T follicular helper cell (primary cell): ENCODE data around the gene DRD1.
A peak's percentile ranks its signal among the peaks of the same experiment; 100 is the strongest.

ENCODE experiments used
- DNase-seq: peaks from one replicate; pipeline ENCODE4 v3.0.0-alpha.2; 2020; ENCODE audit warnings: low read depth
- total RNA-seq, 2 experiments: gene quantifications; one replicate each; lab custom pipeline; 2026; lab: John Stamatoyannopoulos, UW

Gene DRD1
- 0 to 0.26 reads per million in 2 experiments for total RNA-seq

GRCh38 chr5:175444060-175444904 lies at the start of gene DRD1:
Gene DRD1, minus strand, starts transcription at chr5:175444182. Its CDS starts 1,083 bp downstream, at chr5:175443099.
- peak; percentile 10 for DNase-seq

- no peak for DNase-seq
Observed at GRCh38 chr5:175493726-175494125, 49.7 kb upstream of the DRD1 start.

GRCh38 chr5:175493260-175493659 lies 49.3 kb upstream of the DRD1 start:
- DNase-seq = no peak

- DNase-seq = no peak
Observed at GRCh38 chr5:175491223-175491622, 47.2 kb upstream of the DRD1 start.

GRCh38 chr5:175489693-175490443 lies 45.9 kb upstream of the DRD1 start:
- no peak for DNase-seq

- no peak for DNase-seq
Observed at GRCh38 chr5:175487514-175488222, 43.7 kb upstream of the DRD1 start.

- DNase-seq = no peak
Observed at GRCh38 chr5:175485631-175486030, 41.6 kb upstream of the DRD1 start.

GRCh38 chr5:175484829-175485228 lies 40.8 kb upstream of the DRD1 start:
- DNase-seq = no peak

GRCh38 chr5:175484322-175484721 lies 40.3 kb upstream of the DRD1 start:
- DNase-seq = no peak

GRCh38 chr5:175483337-175483736 lies 39.4 kb upstream of the DRD1 start:
- DNase-seq = no peak

GRCh38 chr5:175479125-175479881 lies 35.3 kb upstream of the DRD1 start:
- DNase-seq = no peak

- DNase-seq = peak; percentile 54
Observed at GRCh38 chr5:175478384-175479124, 34.6 kb upstream of the DRD1 start, which contains the start of gene SFXN1. Gene SFXN1, plus strand, starts transcription at chr5:175478560. Its CDS starts 13,544 bp downstream, at chr5:175492104.

GRCh38 chr5:175478008-175478383 lies 34.0 kb upstream of the DRD1 start:
- no peak for DNase-seq

- no peak for DNase-seq
Observed at GRCh38 chr5:175477440-175477839, 33.5 kb upstream of the DRD1 start.

GRCh38 chr5:175475248-175475647 lies 31.3 kb upstream of the DRD1 start:
- no peak for DNase-seq

GRCh38 chr5:175472378-175472777 lies 28.4 kb upstream of the DRD1 start:
- no peak for DNase-seq

GRCh38 chr5:175471628-175472027 lies 27.6 kb upstream of the DRD1 start:
- no peak for DNase-seq

- DNase-seq = no peak
Observed at GRCh38 chr5:175471196-175471595, 27.2 kb upstream of the DRD1 start.

- no peak for DNase-seq
Observed at GRCh38 chr5:175470781-175471180, 26.8 kb upstream of the DRD1 start.

- DNase-seq = no peak
Observed at GRCh38 chr5:175469916-175470315, 25.9 kb upstream of the DRD1 start.

GRCh38 chr5:175468892-175469291 lies 24.9 kb upstream of the DRD1 start:
- no peak for DNase-seq
